GM18526 (cell line): ENCODE data around the gene TP73.

Experiments
- POLR2A ChIP-seq: IDR thresholded peaks from 3 replicates; pipeline ENCODE4 v1.6.1; 2011; ENCODE audit not compliant: insufficient read length; ENCODE audit errors: extremely low read depth

Gene TP73

GRCh38 chr1:3657096-3657475 is 4.8 kb downstream of the TP73 start:
- TF ChIP-seq POLR2A, result no peak

- TF ChIP-seq POLR2A, result no peak
Observed at GRCh38 chr1:3657578-3658230, 5.4 kb downstream of the TP73 start.

GRCh38 chr1:3658231-3658615 is 5.9 kb downstream of the TP73 start:
- TF ChIP-seq POLR2A, result no peak

DNA sequence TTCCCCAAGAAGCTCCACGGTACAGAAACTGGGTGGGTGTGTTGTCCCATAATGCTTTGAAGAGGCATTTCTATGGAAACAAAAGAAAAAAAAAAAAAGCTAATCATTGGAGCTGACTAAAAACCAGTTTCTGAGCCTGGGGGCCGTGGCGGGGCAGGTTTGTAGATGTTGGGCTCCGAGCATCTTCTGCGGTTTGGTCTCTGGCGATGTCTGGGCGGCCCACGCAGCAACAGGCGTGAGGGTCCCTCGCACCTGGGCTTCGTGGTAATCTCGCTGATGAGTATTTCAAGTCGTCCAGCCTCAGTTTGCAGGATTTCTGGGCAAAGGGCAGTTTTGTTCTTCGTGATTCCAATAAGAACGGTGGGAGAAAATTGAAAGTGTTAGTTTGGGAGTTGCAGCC is 6.8 kb downstream of the TP73 start:
- TF ChIP-seq POLR2A, result no peak

DNA sequence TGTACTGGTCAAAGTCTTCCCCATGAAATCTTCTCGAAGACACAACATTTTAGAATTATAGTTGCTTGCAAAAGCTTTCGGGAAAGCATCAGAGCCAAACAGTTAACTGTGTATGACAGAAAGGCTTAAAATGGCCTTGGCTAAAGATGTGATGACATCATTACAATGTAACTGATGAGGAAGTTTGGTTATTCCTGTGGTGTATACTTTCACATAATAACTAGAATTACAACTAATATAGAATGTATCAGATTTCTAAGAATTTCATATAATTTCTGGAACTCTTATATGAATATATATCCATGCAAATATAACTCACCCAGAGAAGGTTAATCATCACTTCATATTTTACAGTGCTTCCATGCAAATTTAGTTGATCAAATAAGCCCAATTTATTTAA is 8.4 kb downstream of the TP73 start:
- no peak for TF ChIP-seq POLR2A

- TF ChIP-seq POLR2A, result no peak
Observed at GRCh38 chr1:3661631-3662030, 9.3 kb downstream of the TP73 start.

- TF ChIP-seq POLR2A, result no peak
Observed at GRCh38 chr1:3662080-3662671, 9.9 kb downstream of the TP73 start.

GRCh38 chr1:3663999-3664699 is 11.8 kb downstream of the TP73 start:
- no peak for TF ChIP-seq POLR2A

- no peak for TF ChIP-seq POLR2A
Observed at GRCh38 chr1:3664700-3665375, 12.5 kb downstream of the TP73 start.

GRCh38 chr1:3668148-3668547 is 15.8 kb downstream of the TP73 start:
- TF ChIP-seq POLR2A, result no peak

- no peak for TF ChIP-seq POLR2A
Observed at GRCh38 chr1:3668585-3669300, 16.4 kb downstream of the TP73 start.

GRCh38 chr1:3669421-3669821 is 17.1 kb downstream of the TP73 start:
- no peak for TF ChIP-seq POLR2A

GRCh38 chr1:3669971-3670431 is 17.7 kb downstream of the TP73 start:
- TF ChIP-seq POLR2A, result no peak

DNA sequence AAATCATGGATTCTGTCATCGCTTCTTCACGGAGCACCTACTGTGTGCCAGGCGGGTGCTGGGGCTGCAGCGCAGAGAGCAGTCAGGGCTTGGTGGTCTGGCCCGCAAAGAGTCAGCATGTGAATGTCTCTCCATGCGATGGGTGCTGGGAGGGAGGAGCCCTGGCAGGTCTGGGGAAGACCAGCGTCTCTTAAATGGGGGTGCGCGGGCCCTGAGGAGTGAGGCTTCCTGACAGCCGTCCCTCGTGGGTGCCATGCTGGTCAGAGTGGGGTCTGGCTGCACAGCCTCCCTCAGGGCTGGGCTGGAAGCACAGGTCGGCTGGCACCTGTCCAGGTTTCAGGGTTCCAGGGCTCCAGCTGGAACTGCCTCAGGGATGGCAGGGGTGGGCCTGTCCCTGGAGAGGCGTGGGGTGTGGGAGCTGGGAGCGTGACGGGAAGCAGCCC is 18.5 kb downstream of the TP73 start:
- TF ChIP-seq POLR2A, result no peak
